HG03139 (cell line): ENCODE results near the gene ATP5PD.
A peak's percentile ranks its signal among the peaks of the same experiment; 100 is the strongest.

Experiments
- ATAC-seq: cut with Tn5 transposase; IDR thresholded peaks from one replicate; pipeline ENCODE4 v1.9.1; 2021; ENCODE audit not compliant: unreplicated experiment

Gene ATP5PD

GRCh38 chr17:75046407-75047289 is at the start of gene ATP5PD, which contains the start of gene KCTD2:
Gene ATP5PD (minus strand): TSS chr17:75046969. CDS start chr17:75042650, 4,319 bp downstream.
Gene KCTD2 (plus strand): TSS chr17:75047225. CDS start chr17:75047251, 26 bp downstream.
- ATAC-seq, result peak; percentile 91

- ATAC-seq, result no peak
These were observed 49.4 kb upstream of the ATP5PD start for GRCh38 chr17:75096082-75096625.

- ATAC-seq, result no peak
These were observed 48.2 kb upstream of the ATP5PD start for GRCh38 chr17:75094871-75095399.

DNA sequence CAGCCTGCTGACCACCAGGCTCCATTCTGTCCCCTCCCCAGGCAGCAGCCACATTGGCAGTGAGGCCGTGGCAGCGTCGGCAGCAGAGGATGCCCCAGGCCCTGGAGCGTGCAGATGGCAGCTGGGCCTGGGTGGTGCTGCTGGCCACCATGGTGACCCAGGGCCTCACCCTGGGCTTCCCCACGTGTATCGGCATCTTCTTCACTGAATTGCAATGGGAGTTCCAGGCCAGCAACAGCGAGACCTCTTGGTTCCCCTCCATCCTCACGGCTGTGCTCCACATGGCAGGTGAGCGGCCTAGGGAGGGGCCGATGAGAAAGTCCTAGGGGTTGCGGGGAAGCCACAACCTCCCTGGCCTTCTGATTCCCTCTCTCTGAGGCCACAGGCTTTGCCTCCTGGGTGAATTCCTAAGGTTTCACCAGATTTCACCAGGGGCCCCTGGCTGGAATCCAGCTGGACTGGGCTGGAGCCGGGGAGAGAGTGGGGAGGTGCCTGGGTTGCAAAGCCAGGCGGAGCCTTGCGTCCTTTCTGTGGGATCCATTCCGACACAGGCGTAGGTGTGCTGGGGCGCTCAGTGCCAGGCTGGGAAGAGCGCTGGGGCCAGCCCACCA is 46.9 kb upstream of the ATP5PD start:
- ATAC-seq, result no peak

- no peak for ATAC-seq
These were observed 45.1 kb upstream of the ATP5PD start for GRCh38 chr17:75091855-75092327.

DNA sequence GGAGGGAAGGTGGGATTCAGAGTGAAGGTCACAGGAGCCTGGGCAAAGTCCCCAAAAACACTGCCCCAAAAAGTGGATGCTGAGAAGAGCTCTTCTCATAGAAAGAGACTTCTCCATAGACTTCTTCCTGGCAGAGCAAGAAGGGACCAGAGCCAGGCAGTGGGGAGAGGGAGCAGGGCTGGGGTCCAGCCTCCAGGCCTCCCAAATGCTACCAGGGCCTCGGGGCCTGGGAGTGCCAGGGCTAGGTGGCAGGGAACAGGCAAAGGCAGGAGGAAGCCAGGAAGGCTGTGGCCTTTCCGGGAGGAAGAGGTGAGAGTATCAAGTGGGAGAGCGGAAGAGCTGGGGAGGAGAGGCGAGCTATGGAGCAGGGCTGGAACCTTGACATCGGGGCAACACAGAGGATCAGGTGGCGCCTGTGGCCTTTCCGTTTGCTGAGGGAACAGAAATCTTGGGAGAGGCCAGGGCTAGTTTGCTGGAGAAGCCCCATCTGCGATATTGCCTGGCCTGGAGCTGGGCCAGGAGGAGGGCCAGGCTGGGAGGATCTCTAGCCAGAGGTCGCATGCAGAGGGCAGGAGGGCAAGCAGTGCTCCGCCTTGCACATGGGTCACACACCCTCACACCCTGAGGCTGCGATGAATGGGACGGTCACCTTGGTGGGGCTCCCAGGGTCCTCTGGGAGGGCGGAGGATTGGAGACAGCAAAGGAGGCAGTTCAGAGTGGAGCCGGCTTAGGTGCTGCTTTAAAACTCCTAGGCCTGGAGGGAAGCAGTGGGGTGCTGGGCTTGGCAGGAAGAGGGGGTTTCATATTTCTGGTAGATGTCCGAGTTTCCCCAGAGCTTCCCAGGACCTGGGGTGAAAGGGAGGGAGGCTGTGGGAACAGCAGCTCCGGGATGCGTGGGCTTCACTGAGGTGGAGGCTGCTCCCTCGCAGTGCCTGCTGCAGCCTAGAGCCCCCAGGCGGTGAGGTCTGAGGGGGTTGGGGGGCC is 44.4 kb upstream of the ATP5PD start:
- no peak for ATAC-seq

- no peak for ATAC-seq
These were observed 42.0 kb upstream of the ATP5PD start for GRCh38 chr17:75088465-75089417.

DNA sequence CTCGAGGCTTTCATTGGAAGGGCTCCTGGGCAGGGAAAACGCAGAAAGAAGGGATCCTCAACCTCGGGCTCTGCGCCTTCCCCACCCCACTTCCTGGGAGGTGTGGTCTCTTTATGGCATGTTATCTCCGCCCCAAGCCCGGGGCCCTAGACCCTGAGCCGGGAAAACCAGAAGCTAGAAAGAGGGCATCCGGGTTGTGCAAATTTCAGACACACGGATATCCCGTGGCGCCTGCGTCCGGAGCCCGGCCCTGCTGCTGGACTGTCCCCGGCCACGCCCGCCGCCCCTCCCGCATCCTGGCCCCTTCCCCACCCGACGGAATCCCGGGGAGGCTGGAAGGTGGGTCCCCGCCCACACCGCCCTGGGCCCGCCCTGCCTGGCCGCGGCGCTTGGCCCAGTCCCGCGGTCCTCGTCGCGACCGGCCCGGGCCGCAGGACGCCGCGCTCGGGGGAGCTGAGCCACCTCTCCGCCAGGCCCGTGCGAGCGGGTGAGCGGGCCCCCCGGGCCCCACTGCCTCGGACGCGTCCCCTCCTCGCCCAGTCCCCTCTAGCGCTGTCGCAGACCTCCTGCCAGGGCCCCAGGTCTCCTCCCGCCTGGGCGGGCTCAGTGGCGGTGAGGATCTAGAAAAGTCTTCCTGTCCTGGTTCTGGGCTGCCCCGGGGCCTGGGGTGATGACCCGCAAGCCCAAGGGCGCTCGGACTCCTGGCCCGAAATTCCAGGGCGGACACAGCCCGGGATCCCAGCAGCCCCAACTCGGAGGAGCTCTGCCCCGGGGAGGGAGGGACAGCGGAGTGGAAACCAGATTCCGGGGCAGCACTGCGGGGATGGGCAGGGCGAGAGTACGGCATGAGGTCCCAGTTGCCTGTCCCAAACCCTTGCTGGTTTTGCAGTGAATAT is 41.0 kb upstream of the ATP5PD start, which contains the start of gene SLC16A5:
TSS of gene SLC16A5 (plus strand) at position 397 of the 896 bp plus-strand sequence. CDS start 5,683 bp downstream, outside the sequence.
- ATAC-seq, result peak; percentile 45

GRCh38 chr17:75087182-75087557 is 40.4 kb upstream of the ATP5PD start:
- ATAC-seq, result no peak

- no peak for ATAC-seq
These were observed 39.9 kb upstream of the ATP5PD start for GRCh38 chr17:75086496-75087181.

- no peak for ATAC-seq
These were observed 37.4 kb upstream of the ATP5PD start for GRCh38 chr17:75084039-75084660.

DNA sequence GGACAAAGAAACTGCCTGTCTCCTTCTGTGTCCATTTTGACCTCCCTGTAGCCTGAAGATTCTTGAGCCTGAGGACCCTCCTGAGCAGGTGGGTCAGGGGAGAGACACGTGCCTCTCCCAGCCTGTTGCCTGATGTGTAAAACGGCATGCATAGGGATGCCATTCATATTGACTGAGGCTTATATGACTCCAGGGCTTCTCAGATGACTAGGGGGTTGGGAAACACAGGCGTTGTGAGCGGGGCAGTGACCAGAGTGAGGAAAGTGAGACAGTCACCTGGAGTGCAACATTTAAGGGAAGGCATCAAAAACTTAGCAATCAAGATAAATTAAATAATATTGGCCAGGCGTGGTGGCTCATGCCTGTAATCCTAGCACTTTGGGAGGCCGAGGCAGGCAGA is 35.9 kb upstream of the ATP5PD start:
- ATAC-seq, result no peak

DNA sequence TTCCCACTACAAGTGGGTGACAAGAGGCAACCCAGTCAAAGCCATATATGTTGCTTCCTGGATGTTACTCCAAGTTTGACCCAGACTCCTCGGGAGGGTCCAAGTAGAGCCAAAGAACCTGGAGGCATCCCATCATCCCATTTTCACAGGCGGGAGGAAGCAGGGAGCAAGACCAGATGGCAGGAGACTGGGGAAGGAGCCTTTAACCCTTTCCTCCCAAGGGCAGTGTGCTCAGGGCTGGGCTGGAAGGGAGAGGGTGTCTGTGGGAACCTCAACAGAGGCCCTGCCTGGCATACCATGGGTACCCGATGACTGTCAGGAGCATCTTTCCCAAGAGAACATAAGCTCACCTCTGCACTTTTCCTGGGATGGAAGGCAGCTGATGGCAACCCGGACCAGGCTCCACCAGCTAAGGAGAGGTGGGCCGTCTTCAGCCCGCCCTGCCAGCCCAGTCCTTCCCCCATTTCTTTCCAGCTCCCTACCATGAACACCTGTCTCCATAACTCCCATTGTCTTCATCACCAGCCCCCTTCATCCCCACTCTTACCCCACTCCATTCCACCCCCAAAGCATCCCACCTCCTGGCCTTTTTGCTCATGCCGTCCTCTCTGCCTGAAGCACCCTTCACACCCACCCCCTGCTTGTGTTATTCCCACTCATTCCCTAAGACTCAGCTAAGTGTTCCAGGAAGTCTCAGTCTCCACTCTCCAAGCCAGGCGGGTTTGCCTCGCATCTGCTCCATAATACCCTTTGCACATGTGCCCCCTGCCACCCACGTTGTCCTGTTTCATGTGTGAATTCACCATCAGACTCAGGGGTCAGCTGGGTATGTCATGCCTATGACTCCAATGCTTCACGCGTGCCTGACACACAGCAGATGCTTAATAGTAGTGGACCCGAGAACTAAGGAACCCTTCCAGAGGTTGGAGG is 35.1 kb upstream of the ATP5PD start:
- no peak for ATAC-seq

DNA sequence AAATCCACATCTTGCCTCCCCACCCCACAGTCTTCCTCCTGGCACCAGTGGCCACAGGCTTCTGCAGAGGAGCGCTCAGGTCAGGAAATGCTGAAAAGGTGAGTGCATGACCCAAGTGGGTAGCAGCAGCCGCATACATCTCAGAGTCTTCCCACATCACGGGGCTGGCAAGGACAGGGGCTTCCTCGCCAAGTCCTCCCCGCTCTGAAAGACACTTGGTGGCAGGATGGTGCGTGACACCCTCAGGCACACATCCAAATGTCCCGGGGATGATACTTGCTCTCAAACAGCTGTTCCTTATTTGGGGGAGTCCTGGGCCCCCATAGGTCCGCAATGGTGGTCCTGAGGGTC is 32.2 kb upstream of the ATP5PD start:
- no peak for ATAC-seq

DNA sequence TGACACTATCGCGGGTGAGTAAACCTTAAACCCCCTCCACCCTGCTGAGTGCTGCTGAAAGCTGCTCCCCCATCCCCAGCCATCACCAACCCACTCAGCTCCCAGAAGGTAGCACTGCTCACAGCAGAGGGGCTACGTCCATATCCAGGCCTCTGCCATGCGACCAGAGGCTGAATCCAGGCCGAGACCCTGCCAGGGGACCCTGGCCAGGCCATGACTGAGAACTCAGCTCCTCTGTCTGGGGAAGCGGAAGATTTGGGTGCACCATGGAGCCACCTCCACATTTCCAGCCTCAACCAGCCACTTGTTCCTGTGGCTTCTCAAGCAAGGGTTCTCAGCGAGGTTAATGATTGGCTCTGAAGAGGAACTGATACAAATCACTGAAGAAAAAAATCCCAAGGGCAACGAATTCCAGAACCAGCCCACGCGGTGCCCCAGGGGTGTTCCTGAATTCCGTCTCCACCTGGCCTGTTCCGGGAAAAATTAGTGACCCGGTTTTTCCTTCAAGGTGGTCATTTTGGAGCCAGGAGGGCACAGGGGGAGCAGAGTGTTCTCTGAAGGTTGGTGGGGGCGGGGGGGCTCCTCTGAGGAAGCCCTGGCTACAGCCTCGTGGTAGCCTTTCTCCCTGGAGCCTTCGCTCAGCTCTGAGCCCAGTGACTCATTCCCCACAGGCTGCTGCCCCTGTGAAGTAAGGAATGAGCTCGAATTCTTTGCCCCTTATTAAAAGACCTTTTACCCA is 31.7 kb upstream of the ATP5PD start:
- ATAC-seq, result no peak
